CD4-positive, alpha-beta T cell treated with Interleukin-1 beta for 1 hour (primary cell): ENCODE data around the gene XPO4.
"Not testable (repeated sequence)": the region's sequence is repeated elsewhere in the genome, so short reads cannot be mapped to it uniquely, and the experiment has no call there.

Experiments
- DNase-seq, 2 donors: peaks; one replicate each; pipeline ENCODE4 v3.0.0-alpha.2; 2020 to 2022

The XPO4 gene

DNA sequence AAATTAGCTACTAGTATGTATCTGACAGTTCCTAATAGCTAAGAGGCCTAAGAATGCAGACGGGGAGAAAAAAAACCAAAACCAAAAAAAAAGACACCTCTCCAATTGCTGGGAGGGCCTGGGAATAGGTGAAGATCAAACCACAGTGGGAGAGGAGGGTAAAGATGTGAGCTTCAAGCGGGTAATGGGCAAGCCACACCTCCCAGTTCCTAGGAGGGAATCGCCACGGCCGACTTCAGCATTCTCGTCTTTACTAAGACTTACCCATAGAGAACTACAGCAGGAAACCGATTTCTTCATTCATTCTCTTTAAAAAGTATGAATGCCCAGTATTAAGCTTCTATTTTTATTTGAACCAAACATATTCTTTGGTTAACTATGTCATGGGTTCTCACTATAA, 123.1 kb downstream of the XPO4 start:
- no peak for DNase-seq

- no peak for DNase-seq
These were observed 124.2 kb downstream of the XPO4 start for GRCh38 chr13:20778311-20778710.

- no peak for DNase-seq
These were observed 125.8 kb downstream of the XPO4 start for GRCh38 chr13:20776751-20777150.

DNA sequence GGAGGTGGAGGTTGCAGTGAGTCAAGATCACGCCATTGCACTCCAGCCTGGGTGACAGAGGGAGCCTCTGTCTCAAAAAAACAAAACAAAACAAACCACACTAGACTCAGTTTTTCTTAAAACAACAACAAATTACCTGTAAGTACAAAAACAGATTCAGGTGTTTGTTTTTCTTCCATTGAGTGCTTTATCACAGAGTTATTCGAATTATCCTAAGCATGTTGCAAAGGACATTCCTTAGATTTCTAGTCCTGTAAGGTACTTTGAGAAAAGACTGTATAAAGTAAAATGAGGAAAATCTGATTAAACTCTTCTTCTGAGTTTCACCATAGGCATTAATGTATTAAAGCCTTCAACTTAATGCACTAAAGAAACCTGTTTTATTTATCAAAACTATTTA, 126.6 kb downstream of the XPO4 start:
- no peak for DNase-seq

- DNase-seq: no peak
These were observed 127.8 kb downstream of the XPO4 start for GRCh38 chr13:20774746-20775145.

DNA sequence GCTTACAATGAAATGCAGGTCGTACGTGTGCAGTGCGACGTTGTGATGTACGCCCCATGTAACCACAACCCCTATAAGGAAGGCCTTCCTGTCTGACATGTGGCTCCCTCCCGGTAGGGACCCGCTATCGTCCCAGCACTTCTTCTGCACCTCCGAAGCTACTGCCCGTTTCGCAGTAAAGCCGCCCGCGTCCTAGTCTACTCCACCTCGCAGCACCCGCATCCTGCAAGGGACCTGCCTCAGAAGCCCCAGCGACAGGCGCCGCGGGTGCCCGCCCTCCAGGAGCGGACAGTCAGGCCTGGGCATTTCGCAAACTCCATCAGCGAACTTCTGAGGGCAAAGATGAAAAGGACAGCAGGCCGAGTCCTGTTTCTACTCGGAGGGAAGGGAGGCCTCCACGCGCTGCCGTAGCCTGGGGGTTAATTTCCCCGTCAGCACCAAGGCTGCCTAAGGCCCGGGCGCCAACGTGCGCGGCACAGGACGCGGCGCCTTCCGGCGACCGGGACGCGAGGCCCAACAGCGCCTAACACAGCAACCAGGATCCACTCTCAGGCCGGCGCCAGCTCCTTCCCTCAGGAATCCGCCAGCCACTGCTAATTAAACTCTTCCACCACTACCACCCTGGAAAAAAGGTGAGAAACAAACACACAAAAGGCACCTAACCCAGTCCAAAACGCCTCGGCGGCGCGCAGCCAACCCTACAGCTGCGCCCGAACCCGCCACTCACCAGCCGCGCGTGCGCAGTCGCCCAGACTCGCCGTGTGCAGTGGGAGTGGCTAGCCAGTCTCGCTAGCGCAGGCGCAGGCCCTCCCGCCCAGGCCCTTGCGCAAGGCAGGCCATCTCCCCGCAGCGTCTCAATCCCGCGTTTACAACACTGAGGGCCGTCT, 129.1 kb downstream of the XPO4 start, which contains the start of gene EEF1AKMT1:
Gene EEF1AKMT1, minus strand, starts transcription at position 768 of the 887 bp plus-strand sequence. CDS start 16,363 bp downstream, outside the sequence.
- DNase-seq: peak; percentile 94 to 95

- peak in 1 of 2 donors; percentile 0 for DNase-seq
These were observed 130.0 kb downstream of the XPO4 start for GRCh38 chr13:20772401-20773131.

GRCh38 chr13:20769834-20770233, 132.7 kb downstream of the XPO4 start:
- no peak for DNase-seq

GRCh38 chr13:20769091-20769490, 133.5 kb downstream of the XPO4 start:
- no peak for DNase-seq

GRCh38 chr13:20767309-20767943, 135.1 kb downstream of the XPO4 start:
- no peak for DNase-seq

GRCh38 chr13:20760872-20761271, 141.7 kb downstream of the XPO4 start:
- no peak for DNase-seq

DNA sequence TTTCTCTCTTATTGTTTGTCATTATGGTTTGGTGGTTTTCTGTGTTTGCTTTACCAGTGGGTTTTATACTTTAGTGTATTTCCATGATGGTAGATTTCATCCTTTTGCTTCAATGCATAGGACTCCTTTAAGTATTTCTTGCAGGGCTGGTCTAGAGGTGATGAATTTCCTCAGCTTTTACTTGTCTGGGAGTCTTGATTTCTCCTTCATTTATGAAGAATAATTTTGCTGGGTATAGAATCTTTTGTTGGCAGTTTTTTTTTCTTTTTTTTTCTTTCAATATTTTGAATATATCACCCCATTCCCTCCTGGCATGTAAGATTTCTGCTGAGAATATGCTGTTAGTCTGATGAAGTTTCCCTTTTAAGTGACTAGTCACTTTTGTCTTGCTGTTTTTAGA, 148.5 kb downstream of the XPO4 start:
- no peak for DNase-seq

GRCh38 chr13:20749377-20749776, 153.2 kb downstream of the XPO4 start:
- no peak for DNase-seq

GRCh38 chr13:20743830-20744404, 158.6 kb downstream of the XPO4 start:
- not testable (repeated sequence) for DNase-seq

DNA sequence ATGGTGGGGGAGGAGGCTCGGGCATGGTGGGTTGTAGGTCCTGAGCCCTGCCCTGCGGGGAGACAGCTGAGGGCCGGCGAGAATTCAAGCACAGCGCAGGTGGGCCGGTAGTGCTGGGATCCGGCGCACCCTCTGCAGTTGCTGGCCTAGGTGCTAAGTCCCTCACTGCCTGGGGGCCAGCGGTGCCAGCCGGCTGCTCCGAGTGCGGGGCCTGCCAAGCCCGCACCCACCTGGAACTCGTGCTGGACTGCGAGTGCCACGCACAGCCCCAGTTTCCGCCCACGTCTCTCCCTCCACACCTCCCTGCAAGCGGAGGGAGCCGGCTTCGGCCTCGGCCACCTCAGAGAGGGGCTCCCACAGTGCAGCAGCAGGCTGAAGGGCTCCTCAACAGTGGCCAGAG, 162.5 kb downstream of the XPO4 start:
- DNase-seq: no peak

DNA sequence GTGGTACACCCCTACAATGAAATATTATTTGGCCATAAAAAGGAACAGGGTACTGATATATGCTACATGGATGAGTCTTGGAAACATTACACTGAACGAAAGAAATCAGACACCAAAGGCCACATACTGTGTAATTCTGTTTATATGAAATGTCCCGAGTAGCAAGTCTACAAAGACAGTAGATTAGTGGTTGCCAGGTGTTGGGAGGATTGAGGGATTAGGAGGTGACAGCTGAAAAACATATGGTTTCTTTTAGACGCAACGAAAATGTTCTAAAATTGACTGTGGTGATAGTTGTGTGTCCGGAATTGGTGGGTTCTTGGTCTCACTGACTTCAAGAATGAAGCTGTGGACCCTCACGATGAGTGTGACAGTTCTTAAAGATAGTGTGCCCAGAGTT, 163.9 kb downstream of the XPO4 start:
- DNase-seq: no peak

- no peak for DNase-seq
These were observed 172.6 kb downstream of the XPO4 start for GRCh38 chr13:20729633-20730585.

DNA sequence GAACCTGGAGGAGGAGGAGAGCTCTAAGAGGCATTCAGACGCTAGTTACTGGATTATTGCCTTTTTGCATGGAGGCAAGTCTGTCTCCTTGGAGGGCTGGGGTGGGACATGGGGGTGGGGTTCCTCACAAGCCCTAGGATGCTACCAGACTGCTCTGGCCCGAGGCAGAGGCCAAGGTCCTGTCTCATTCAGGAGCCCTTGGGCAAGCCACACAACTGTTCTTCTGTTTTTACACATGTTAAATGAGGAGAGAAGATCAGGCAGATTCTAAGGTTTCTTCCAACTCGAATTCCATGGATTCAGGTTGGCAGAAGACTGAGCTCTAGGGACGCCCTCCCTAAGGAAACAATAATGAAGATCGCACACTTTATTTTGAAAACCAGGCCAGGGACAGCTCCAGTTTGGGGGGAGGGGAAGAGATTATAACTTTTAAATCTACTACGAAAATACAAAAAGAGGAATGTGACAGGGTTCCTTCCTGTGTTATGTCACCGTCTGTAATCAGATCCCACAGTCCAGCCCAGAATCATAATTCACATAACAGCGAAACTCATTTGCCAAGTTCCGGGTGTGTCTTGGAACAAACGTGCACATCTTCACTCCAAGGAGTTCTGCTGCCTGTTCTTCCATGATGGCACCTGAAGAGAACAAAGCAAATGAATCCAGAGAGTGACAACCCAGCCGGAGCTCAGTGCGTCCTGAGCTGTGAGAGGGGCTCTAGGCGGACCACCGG, 173.8 kb downstream of the XPO4 start:
- DNase-seq: no peak

DNA sequence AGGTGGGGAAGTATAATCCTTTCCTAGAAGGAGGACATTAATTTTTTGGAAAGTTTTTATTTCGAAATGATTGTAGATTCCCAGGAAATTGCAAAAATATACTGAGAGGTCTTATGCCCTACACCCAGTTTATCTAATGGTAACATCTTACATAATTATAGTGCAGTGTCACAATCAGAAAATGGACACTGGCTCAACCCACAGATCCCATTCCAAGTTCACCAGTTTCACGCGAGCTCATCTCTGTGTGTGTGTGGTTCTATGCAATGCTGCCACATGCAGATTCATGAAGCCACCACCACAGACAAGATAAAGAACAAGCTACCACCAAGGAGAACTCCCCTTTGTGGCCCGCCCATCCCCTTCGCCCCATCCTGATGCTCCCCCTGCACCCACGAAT, 174.7 kb downstream of the XPO4 start:
- no peak for DNase-seq
